HG03039 (cell line): ENCODE results near the gene CPT2.
A peak's percentile ranks its signal among the peaks of the same experiment; 100 is the strongest.

Experiments used
- ATAC-seq: cut with Tn5 transposase; IDR thresholded peaks from one replicate; pipeline ENCODE4 v1.9.1; 2021; ENCODE audit warnings: mild to moderate bottlenecking, moderate library complexity; ENCODE audit not compliant: unreplicated experiment

CPT2 gene

GRCh38 chr1:53214376-53214940 lies 17.8 kb downstream of the CPT2 start:
- ATAC-seq: no peak

GRCh38 chr1:53218201-53218600 lies 21.6 kb downstream of the CPT2 start:
- no peak for ATAC-seq

DNA sequence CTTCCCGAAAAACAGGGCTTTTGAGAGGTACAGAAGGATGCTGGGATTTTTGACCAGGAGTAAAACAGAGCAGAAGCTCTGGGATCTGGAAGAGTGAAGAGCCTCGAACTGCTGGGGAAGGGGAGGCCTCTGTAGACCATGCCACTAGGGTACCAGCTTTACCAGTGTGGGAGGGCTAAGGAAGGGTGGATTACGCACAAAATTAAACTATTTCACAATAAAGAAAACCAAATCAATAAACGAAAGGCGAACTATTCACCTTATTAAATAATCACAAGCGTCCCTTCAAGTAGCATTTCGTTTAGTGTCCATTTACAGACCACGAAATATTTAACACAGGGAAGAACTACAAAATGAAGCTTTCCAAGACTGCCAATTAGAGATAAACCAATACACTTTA lies 23.1 kb downstream of the CPT2 start:
- no peak for ATAC-seq

DNA sequence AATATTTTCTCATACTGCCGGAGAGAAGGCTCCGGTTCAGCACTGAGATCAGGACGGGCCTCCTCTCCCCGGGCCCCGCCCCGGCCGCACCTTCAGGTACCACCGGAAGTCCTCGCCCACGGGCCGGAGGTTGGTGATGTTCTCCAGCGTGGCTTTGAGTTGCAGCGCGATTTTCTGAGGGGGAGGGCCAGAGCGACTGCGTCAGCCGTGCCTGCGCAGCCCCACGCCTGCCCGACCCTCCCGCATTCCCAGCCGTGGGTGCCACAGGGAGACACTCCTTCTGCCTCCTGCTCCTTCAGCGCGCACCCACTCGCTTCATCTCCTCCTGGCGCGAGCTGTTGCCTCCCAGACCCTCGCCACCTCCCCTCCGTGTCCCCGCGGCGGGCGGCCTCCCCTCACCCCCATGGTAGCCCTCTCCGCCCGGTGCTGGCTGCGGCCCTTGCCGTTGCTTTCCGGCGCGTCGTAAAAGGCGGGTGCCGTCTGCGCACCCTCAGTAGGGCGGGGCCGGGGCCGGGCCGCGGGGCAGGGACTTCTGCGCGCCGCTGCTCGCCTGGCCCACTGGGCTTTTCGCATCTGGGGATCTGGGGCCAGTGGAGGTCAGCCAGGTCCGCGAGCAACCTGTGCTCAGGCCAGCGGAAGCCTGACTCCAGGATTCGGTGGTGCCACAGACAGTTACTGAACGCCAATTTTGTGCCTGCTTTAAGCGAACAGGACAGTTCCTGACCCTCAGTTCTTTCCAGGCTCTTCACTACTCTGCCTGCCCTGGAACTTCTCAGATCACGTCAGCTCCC lies 23.7 kb downstream of the CPT2 start, which contains the start of gene CZIB:
CZIB (minus strand) TSS at position 464 of the 791 bp plus-strand sequence; CDS start at position 405, 59 bp downstream.
- ATAC-seq: peak; percentile 86

- ATAC-seq: no peak
Measured at GRCh38 chr1:53220962-53221286, 24.3 kb downstream of the CPT2 start.

- no peak for ATAC-seq
Measured at GRCh38 chr1:53237638-53238037, 41.0 kb downstream of the CPT2 start.

GRCh38 chr1:53238197-53239155 lies 41.9 kb downstream of the CPT2 start, which contains the start of gene MAGOH:
MAGOH (minus strand) TSS chr1:53238518; CDS start chr1:53238448, 70 bp downstream.
- ATAC-seq: peak; percentile 92

DNA sequence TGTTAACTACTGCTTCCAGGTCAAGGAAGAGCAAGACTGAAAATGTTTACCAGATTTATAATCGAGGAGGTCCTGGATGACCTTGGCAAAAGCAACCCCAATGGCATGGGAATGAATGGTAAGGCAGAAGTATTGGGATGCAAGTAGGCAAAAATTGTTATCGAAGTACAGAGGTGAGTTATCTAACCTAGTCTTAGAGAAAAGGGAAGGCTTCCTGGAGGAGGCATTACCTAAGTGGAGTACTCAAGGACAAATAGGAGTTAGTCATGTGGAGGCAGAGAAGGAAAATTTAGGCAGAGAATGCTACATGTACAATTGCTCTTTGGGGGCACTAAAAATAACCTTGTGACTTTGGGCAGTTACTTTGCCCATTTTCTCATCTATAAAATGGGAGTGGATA lies 45.2 kb downstream of the CPT2 start:
- ATAC-seq: no peak

DNA sequence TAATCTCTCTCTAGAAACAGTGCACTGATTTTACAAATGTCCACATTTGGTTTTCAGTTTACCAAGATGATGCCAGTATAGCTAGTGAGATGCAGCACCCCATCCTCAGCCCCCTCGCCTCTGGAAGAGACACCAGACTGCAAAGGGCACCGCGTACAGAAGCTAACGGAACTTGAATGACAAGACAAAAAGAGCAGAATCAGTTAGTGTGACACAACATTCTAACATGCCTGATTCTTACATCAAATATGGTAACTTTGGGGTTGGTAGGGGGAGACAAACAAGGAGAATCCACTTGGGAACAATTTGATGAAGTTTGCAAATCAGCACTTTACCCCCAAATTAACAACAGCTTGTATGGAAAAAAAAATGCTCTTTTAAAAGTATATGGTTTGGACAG lies 45.8 kb downstream of the CPT2 start:
- no peak for ATAC-seq

DNA sequence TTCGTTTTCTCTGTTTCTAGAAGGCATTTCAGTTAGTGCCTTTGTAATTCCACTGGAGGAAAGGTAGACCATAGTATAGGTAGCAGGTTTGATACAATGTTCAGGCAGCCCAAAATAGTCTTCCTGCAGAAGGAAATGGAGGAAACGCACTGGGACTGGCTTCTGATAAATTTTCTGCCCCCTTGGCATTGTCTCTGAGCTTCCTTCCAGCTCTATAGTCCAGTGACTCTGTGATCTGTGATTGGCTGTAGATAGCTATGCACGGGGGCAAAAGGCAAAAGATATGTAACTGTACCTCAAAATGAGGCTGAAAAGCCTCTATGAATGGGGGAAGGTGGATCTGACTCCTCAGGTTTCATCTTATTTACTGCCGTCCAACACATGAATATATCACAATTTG lies 47.5 kb downstream of the CPT2 start:
- ATAC-seq: no peak

DNA sequence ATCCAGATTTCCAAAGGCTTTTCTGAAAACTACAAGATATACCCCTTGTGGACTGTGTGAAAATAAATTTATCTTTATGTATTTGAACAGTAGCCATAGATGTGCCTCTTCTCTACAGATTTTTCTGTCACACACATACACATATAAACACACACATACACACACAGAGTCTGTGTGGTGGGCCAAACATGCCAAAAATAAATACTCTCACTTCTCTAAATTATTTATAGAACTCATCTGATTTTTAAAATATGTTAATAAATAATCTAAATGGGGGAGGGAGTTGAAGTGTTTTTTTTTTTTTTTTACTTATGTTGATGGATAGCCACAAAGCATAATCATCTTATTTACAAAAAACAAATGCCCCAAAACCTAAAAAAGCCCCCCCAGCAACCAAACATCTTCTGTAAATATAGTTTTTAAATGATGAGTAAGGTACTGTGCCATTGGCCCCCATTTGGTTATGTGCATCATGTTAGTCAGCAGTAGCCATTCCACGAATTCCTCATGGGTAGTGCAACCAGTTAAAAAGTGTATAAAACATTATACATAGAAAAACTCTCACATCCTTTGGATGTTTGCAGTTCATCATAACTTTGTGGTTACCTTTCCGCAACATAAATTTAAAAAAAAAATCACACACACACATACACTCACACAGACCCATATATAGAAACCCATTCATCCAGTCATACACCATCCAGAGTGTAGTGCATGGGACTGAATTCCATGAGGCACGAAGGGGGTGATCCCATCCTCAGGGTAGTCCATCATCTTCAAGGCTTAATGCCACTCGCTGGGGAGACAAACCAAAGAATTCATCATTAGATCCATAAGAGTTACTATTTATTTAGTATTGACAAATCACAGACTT lies 49.9 kb downstream of the CPT2 start:
- ATAC-seq: no peak

- no peak for ATAC-seq
Measured at GRCh38 chr1:53249706-53250105, 53.1 kb downstream of the CPT2 start.

DNA sequence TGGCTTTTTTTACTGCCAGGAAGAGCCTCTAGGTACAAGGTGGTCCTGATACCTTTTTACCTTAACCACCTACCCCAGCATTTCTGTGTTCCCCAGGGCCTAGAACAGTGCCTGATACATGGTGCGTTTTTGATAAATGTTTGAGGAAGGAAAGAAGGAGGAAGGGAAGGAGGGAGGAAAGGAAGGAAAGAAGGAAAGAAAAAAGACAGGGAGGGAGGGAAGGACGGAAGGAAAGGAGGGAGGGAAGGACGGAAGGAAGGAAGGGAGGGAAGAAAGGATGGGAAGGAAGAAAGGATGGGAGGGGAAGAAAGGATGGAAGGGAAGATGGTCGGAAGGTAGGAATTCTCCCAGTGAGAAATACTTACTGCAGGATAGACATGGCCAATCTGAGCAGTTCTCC lies 53.7 kb downstream of the CPT2 start:
- ATAC-seq: no peak

DNA sequence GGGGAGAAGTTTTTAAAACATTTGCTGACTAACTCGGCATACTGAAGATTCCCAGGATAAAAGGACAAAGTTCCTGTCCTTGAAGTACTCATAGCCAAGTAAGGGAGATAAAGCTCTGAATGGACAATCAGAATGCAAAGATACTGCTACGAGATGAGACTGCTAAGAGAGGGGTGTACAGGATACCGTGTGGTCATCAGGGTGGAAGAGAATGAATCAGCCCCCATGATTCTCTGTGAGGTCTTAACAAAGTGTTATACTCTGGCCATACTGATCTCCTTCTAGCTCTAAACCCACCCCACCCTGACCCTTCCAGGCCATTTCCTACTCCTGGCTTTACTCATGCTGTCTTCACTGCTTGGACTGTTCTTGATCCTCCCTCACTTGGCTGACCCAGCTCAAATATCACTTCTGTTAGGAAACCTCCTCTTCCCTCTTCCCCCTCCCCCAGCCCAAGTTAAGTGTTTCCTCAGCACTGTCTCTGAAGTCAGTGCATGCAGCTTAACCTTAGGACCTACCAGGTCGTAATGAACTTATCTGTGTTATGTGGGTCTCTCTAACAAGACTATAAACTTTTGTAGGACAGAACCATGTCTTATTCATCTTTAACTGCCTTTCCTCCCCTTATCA lies 57.5 kb downstream of the CPT2 start:
- no peak for ATAC-seq

DNA sequence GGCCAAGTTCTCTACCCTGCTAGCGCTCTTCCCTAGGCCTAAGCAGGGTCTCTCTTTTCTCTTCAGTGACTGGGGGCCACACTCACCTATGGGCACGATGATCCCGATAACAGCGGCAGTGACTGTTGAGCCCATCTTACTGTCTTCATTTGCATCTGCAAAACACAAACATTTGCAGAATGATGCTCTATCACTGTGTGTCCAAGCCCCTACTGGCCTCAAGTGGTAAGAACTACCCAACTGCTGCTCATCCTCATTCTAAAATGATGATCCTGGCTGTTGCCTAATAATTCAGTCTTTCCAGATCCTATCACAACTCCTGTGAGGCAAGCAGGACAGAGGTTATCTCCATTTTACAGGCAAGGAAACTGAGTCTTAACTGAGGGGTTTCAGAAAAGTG lies 58.4 kb downstream of the CPT2 start:
- no peak for ATAC-seq

GRCh38 chr1:53256511-53257453 lies 60.2 kb downstream of the CPT2 start:
- ATAC-seq: no peak

- ATAC-seq: no peak
Measured at GRCh38 chr1:53257454-53258081, 60.9 kb downstream of the CPT2 start.

DNA sequence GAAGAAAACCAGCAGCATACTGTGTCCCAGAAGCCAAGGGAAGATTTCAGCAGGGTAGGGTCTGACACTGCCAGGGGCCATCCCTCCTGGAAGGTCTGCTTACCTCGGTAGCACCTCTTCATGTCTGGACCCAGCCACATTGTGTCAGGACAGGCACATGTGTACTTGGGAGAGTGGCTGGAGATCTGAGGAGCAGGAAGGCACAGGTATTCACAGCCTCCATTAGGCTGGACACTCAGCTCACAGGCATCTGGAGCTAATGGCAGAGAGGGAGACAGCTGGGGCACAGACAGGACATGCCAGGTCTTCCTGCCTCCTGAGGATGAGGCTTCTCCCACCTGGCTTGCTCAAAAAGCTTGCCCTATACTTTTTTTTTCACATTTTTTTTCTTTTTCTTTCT lies 61.6 kb downstream of the CPT2 start:
- ATAC-seq: no peak

DNA sequence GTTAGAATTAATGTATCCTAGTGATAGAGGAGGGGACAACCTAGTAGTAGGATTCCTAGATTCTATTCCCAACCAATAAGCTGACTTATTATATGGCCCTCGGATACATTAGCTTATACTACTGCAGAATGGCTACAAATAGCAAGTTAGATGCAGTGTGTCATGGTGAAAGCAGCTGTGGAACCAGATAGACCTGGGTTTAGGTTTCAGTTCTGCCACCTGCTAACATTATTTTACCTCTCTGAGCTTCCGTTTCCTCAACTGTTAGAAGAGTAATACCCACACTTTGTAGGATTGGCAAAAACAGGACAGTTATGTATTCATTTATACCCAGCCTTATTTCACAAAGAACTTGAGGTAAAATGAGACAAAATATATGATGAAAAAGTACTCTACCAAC lies 63.3 kb downstream of the CPT2 start:
- ATAC-seq: no peak
